HG03103 (cell line): ENCODE measurements around the gene GINM1.
A peak's percentile ranks its signal among the peaks of the same experiment; 100 is the strongest.

Experiments used
- ATAC-seq: cut with Tn5 transposase; IDR thresholded peaks from one replicate; pipeline ENCODE4 v1.9.1; 2021; ENCODE audit warnings: low read depth; ENCODE audit not compliant: unreplicated experiment

GINM1 gene

GRCh38 chr6:149565527-149566409, at the start of gene GINM1:
Gene GINM1, plus strand, starts transcription at chr6:149566375. Its CDS starts 40 bp downstream, at chr6:149566415.
- peak; percentile 71 for ATAC-seq

- no peak for ATAC-seq
Measured at GRCh38 chr6:149529650-149530049, 36.5 kb upstream of the GINM1 start.

- ATAC-seq: no peak
Measured at GRCh38 chr6:149534742-149535141, 31.4 kb upstream of the GINM1 start.

- ATAC-seq: no peak
Measured at GRCh38 chr6:149541139-149541538, 25.0 kb upstream of the GINM1 start.

GRCh38 chr6:149544646-149545257, 21.4 kb upstream of the GINM1 start:
- no peak for ATAC-seq

- ATAC-seq: no peak
Measured at GRCh38 chr6:149545258-149545753, 20.9 kb upstream of the GINM1 start.

GRCh38 chr6:149545754-149546471, 20.3 kb upstream of the GINM1 start, which contains the start of gene PPIL4:
Gene PPIL4, minus strand, starts transcription at chr6:149546043. Its CDS starts 38 bp downstream, at chr6:149546005.
- peak; percentile 93 for ATAC-seq

GRCh38 chr6:149551920-149552319, 14.3 kb upstream of the GINM1 start:
- no peak for ATAC-seq

GRCh38 chr6:149558029-149558428, 8.1 kb upstream of the GINM1 start:
- ATAC-seq: no peak

GRCh38 chr6:149559389-149559788, 6.8 kb upstream of the GINM1 start:
- ATAC-seq: no peak

GRCh38 chr6:149560736-149561135, 5.4 kb upstream of the GINM1 start:
- ATAC-seq: no peak

GRCh38 chr6:149563203-149563927, 2.8 kb upstream of the GINM1 start:
- ATAC-seq: no peak

GRCh38 chr6:149563928-149564325, 2.2 kb upstream of the GINM1 start:
- ATAC-seq: no peak

GRCh38 chr6:149566410-149567193, 427 bp downstream of the GINM1 start:
- ATAC-seq: peak; percentile 16

- ATAC-seq: no peak
Measured at GRCh38 chr6:149567194-149567586, 1.0 kb downstream of the GINM1 start.

- no peak for ATAC-seq
Measured at GRCh38 chr6:149567945-149568585, 1.9 kb downstream of the GINM1 start.

- ATAC-seq: no peak
Measured at GRCh38 chr6:149580880-149581279, 14.7 kb downstream of the GINM1 start.

GRCh38 chr6:149581349-149581748, 15.2 kb downstream of the GINM1 start:
- ATAC-seq: no peak

GRCh38 chr6:149586149-149586548, 20.0 kb downstream of the GINM1 start:
- no peak for ATAC-seq
